GM19452 (cell line): ENCODE results near the gene SKAP2.
"Not testable (repeated sequence)": the region's sequence is repeated elsewhere in the genome, so short reads cannot be mapped to it uniquely, and the experiment has no call there.

Experiments
- ATAC-seq: cut with Tn5 transposase; IDR thresholded peaks from one replicate; pipeline ENCODE4 v1.9.1; 2021; ENCODE audit not compliant: unreplicated experiment

SKAP2 gene

GRCh38 chr7:26857506-26858240, 6.7 kb downstream of the SKAP2 start:
- ATAC-seq: no peak

- ATAC-seq: no peak
Observed at GRCh38 chr7:26857170-26857505, 7.3 kb downstream of the SKAP2 start.

- ATAC-seq: no peak
Observed at GRCh38 chr7:26856176-26856985, 8.0 kb downstream of the SKAP2 start.

GRCh38 chr7:26854876-26855855, 9.2 kb downstream of the SKAP2 start:
- no peak for ATAC-seq

GRCh38 chr7:26853788-26854393, 10.5 kb downstream of the SKAP2 start:
- no peak for ATAC-seq

GRCh38 chr7:26850193-26850651, 14.2 kb downstream of the SKAP2 start:
- ATAC-seq: no peak

GRCh38 chr7:26843705-26844104, 20.7 kb downstream of the SKAP2 start:
- no peak for ATAC-seq

GRCh38 chr7:26842897-26843296, 21.5 kb downstream of the SKAP2 start:
- ATAC-seq: no peak

GRCh38 chr7:26841003-26841739, 23.2 kb downstream of the SKAP2 start:
- no peak for ATAC-seq

- ATAC-seq: not testable (repeated sequence)
Observed at GRCh38 chr7:26836793-26837192, 27.6 kb downstream of the SKAP2 start.

- ATAC-seq: no peak
Observed at GRCh38 chr7:26815426-26815825, 49.0 kb downstream of the SKAP2 start.

- no peak for ATAC-seq
Observed at GRCh38 chr7:26813432-26813831, 51.0 kb downstream of the SKAP2 start.

GRCh38 chr7:26794541-26794940, 69.8 kb downstream of the SKAP2 start:
- ATAC-seq: no peak

GRCh38 chr7:26792576-26792975, 71.8 kb downstream of the SKAP2 start:
- no peak for ATAC-seq

GRCh38 chr7:26792006-26792405, 72.4 kb downstream of the SKAP2 start:
- no peak for ATAC-seq

GRCh38 chr7:26789481-26790184, 74.8 kb downstream of the SKAP2 start:
- no peak for ATAC-seq

- no peak for ATAC-seq
Observed at GRCh38 chr7:26787701-26788100, 76.7 kb downstream of the SKAP2 start.

- ATAC-seq: no peak
Observed at GRCh38 chr7:26784118-26784517, 80.3 kb downstream of the SKAP2 start.

GRCh38 chr7:26782501-26782900, 81.9 kb downstream of the SKAP2 start:
- no peak for ATAC-seq
